Chondrocyte (in vitro differentiated cells): ENCODE results near the gene ANAPC5. TPM values are rescaled to one million over a fixed set of nuclear protein-coding genes. Genes with fewer than 3 reads are reported as not detected.
A peak's percentile ranks its signal among the peaks of the same experiment; 100 is the strongest.

Experiments used
- DNase-seq: peaks from one replicate; pipeline ENCODE4 v3.0.0; 2021; ENCODE audit warnings: mixed read lengths, low spot score
- H3K27ac Mint-ChIP-seq: one replicate; pipeline ENCODE4 v1.8.0; 2021; ENCODE audit warnings: mild to moderate bottlenecking, moderate library complexity, mixed read lengths; ENCODE audit not compliant: unreplicated experiment
- H3K27me3 Mint-ChIP-seq: 2 replicates; pipeline ENCODE4 v1.8.0; 2021; ENCODE audit warnings: low read depth, mixed read lengths
- H3K36me3 Mint-ChIP-seq: 2 replicates; pipeline ENCODE4 v1.8.0; 2021; ENCODE audit warnings: low read depth, mixed read lengths
- H3K4me1 Mint-ChIP-seq: 2 replicates; pipeline ENCODE4 v1.8.0; 2021; ENCODE audit warnings: low read depth, mild to moderate bottlenecking, mixed read lengths
- H3K4me3 Mint-ChIP-seq: one replicate; pipeline ENCODE4 v1.8.0; 2021; ENCODE audit warnings: mild to moderate bottlenecking, moderate library complexity, mixed read lengths; ENCODE audit not compliant: unreplicated experiment
- H3K9me3 Mint-ChIP-seq: 2 replicates; pipeline ENCODE4 v1.8.0; 2021; ENCODE audit warnings: low read depth, mixed read lengths
- total RNA-seq: library from RNA; stranded (reverse); gene quantifications from 3 replicates; pipeline ENCODE4 v1.2.1, GENCODE V29; 2021
- TF ChIP-seq, protein P1 (sequence below): fragments of 200-600 bp; sonication (generic); IDR thresholded peaks from 2 replicates; pipeline ENCODE4 v1.5.0; 2021; ENCODE audit warnings: antibody characterized with exemption, mild to moderate bottlenecking, moderate library complexity

ANAPC5 gene
- total RNA-seq, 1 donor from 2014 or later, result 111 TPM

DNA sequence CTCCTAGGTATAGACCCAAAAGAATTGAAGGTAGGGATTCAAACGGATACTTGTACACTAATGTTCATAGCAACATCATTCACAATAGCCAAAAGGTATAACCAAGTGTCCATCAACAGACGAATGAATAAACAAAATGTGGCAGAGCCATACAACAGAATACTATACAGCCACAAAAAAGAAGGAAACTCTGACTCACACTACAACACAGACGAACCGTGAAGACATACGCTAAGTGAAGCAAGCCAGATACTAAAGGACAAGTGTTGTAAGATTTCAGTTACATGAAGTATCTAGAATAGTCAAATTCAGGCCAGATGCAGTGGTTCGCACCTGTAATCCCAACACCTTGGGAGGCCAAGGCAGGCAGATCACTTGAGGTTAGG, 74.8 kb downstream of the ANAPC5 start:
- Mint-ChIP-seq H3K36me3 (peaks cover 12% of the 10 kb centered on the region), H3K9me3 (peaks cover 2% of the 10 kb centered on the region), H3K27me3 (no peaks in the 10 kb centered on the region), H3K4me3 (no peak overlapping the region), H3K27ac (no peak overlapping the region), H3K4me1 (peaks cover 7% of the 10 kb centered on the region)
- no peak for DNase-seq
- TF ChIP-seq, protein P1, sequence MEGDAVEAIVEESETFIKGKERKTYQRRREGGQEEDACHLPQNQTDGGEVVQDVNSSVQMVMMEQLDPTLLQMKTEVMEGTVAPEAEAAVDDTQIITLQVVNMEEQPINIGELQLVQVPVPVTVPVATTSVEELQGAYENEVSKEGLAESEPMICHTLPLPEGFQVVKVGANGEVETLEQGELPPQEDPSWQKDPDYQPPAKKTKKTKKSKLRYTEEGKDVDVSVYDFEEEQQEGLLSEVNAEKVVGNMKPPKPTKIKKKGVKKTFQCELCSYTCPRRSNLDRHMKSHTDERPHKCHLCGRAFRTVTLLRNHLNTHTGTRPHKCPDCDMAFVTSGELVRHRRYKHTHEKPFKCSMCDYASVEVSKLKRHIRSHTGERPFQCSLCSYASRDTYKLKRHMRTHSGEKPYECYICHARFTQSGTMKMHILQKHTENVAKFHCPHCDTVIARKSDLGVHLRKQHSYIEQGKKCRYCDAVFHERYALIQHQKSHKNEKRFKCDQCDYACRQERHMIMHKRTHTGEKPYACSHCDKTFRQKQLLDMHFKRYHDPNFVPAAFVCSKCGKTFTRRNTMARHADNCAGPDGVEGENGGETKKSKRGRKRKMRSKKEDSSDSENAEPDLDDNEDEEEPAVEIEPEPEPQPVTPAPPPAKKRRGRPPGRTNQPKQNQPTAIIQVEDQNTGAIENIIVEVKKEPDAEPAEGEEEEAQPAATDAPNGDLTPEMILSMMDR, result no peak

DNA sequence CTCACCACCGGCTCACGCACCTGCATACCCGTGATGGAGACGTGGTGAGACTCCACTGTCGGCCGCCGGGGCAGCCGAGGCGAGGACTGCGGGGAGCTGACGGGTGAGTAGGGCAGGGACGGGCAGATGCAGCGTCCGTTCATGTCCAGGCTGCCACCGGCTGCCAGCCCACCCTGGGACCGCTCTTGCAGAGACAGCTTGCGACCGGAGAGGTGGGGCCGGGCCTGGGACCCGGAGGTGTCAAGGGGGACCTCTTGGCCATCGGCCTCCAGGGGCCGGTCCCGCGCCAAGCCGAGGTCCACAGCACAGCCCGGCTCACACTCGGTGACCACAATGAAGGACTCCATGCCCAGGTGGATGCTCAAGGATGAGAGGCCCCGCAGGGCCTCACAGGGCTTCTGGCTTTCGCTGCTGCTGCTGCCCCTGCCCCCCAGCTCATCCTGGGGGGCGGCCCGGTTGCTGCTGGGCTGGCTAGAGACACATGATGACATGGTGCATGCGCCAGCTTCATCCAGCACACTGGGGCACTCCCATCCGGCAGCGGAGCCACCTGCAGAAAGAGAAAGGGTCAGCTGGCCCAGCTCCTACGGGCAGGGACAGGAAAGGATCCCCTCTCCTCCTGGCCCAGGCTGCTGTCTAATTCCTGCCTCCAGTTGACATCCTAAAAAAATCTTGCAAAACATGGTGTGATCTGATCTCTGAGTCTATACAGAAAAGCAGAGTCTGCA, 78.0 kb downstream of the ANAPC5 start:
- Mint-ChIP-seq H3K27me3 (no peaks in the 10 kb centered on the region), H3K4me1 (peaks cover 7% of the 10 kb centered on the region), H3K36me3 (peaks cover 12% of the 10 kb centered on the region), H3K4me3 (no peak overlapping the region), H3K9me3 (peaks cover 2% of the 10 kb centered on the region), H3K27ac (no peak overlapping the region)
- no peak for DNase-seq
- TF ChIP-seq, protein P1, result no peak

DNA sequence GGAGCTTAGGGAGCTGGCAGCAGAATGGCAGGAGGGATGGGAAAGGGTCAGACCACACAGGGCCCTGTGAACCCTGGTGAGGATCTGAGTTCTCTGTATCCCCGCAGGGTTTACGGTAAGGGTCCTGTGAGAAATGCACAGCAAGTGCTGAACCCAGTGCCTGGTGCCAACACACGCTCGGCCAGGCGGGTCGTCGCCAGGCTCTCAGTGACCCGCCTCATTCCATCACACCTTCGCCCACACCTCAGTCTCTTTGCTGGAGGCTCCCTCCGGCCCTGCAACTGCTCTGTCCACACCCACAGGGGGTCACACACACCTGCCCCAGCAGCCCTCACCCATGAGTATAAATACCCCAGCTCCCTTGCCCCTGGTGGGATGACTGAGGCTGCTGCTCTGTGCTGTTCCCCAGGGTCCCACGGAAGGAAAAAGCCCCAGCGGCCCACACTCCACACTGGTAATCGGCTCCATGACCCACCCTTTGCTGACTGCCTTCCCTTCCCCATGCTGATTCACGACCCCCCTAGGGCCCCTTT, 78.8 kb downstream of the ANAPC5 start:
- no peaks in the 10 kb centered on the region for H3K27me3 Mint-ChIP-seq
- no peak overlapping the region for H3K27ac Mint-ChIP-seq
- peaks cover 7% of the 10 kb centered on the region for H3K4me1 Mint-ChIP-seq
- TF ChIP-seq, protein P1, result no peak
- H3K9me3 Mint-ChIP-seq, result peaks cover 2% of the 10 kb centered on the region
- H3K36me3 Mint-ChIP-seq, result peaks cover 12% of the 10 kb centered on the region
- H3K4me3 Mint-ChIP-seq, result no peak overlapping the region
- no peak for DNase-seq

DNA sequence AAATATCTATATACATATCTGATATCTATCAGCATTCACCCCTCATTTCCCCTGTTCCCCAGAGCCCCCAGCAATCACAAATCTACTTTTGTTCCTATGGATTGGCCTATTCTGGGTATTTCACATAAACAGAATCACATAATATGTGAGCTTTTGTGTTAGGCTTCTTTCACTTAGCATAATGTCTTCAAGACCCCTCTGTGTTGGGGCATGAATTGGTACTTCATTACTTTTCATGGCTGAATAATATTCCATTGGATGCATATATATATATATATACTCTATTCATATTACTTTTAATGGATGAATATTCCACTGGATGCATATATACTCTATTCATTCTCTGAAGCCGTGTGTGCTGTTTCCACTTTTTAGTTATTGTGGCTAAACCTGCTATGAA, 84.4 kb downstream of the ANAPC5 start:
- Mint-ChIP-seq H3K27me3 (no peaks in the 10 kb centered on the region), H3K36me3 (peaks cover 15% of the 10 kb centered on the region), H3K4me3 (no peak overlapping the region), H3K4me1 (no peaks in the 10 kb centered on the region), H3K27ac (no peak overlapping the region), H3K9me3 (no peaks in the 10 kb centered on the region)
- DNase-seq, result no peak
- TF ChIP-seq, protein P1, result no peak

DNA sequence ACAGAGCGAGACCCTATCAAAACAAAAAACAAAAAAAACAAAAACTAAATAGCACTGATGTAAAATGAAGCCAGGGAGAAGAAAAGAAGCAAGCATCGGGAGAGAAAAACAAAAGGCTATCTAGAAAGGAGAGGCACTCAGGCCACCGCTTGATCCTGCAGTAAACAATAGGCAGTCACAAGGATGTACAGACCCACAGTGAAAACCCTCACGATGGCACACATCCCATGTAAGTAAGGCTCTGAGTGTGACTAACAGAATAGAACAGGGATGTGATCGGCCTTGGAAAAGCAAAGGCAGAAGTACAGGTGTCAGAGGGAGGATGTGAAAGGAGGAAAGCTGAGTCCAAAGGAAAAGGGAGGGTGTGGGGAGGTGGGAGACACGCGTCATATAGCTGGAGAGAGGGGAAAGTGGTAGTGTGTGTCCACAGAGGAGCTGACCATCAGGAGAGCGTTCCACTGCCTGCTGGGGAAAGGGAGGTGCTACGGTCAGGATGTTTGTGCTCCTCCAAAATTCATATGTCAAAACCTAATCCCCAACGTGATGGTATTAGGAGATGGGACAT, 87.2 kb downstream of the ANAPC5 start:
- Mint-ChIP-seq H3K9me3 (no peaks in the 10 kb centered on the region), H3K27ac (peak overlapping the region; percentile 15), H3K4me3 (no peak overlapping the region), H3K27me3 (no peaks in the 10 kb centered on the region), H3K4me1 (no peaks in the 10 kb centered on the region), H3K36me3 (peaks cover 28% of the 10 kb centered on the region)
- TF ChIP-seq, protein P1, result no peak
- DNase-seq, result no peak
